ENCODE results near the gene HECW1. TPM values are rescaled to one million over a fixed set of nuclear protein-coding genes. Genes with fewer than 3 reads are reported as not detected.

HECW1 gene
- total and polyA plus RNA-seq, 8 donors: 0.29 to 5.1 (median 3.2) TPM

DNA sequence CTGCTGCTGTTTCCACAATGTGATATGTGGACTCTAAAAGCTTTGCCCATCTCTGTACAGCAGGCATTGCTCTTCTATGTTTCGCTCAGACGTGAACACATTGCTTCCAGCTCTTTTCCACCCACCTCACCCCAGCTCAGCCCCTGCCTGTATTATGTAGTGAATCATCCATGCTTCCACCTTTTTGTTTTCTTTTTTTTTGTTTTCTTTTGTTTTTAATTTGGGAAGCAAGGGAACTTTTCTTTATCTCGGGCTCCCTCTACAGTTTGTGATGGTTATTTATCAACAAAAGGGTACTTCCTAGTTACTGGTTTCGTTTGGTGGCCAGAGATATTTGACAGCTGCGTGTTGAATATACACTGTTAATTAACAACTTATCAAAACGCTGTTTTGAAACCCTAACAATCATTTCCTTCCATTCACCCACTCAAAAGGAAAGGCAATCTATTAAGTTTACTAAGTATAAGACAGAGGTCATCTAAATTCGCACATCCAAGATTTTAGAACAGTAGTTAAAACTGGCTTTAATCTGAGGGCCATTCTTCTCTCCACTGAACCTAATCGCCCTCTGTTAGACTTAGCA, 342.6 kb downstream of the HECW1 start:
- ATAC-seq (peak; percentile 60), DNase-seq (peak in 1 of 4 donors; percentile 41)
- H3K4me1 ChIP-seq: peaks cover 0 to 4% of the 10 kb centered on the region in 2 donors
- H3K36me3 ChIP-seq: no peaks in the 10 kb centered on the region
- TF ChIP-seq, protein P1, sequence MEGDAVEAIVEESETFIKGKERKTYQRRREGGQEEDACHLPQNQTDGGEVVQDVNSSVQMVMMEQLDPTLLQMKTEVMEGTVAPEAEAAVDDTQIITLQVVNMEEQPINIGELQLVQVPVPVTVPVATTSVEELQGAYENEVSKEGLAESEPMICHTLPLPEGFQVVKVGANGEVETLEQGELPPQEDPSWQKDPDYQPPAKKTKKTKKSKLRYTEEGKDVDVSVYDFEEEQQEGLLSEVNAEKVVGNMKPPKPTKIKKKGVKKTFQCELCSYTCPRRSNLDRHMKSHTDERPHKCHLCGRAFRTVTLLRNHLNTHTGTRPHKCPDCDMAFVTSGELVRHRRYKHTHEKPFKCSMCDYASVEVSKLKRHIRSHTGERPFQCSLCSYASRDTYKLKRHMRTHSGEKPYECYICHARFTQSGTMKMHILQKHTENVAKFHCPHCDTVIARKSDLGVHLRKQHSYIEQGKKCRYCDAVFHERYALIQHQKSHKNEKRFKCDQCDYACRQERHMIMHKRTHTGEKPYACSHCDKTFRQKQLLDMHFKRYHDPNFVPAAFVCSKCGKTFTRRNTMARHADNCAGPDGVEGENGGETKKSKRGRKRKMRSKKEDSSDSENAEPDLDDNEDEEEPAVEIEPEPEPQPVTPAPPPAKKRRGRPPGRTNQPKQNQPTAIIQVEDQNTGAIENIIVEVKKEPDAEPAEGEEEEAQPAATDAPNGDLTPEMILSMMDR (IDR thresholded peaks at IDR 0.05): peak; percentile 11 to 30
- no peak overlapping the region for H3K27ac ChIP-seq
- H3K9me3 ChIP-seq: no peaks in the 10 kb centered on the region
- H3K27me3 ChIP-seq: no peaks in the 10 kb centered on the region
- H3K4me3 ChIP-seq: no peak overlapping the region
- intact Hi-C loops (cut with DNase I): no loop called here

DNA sequence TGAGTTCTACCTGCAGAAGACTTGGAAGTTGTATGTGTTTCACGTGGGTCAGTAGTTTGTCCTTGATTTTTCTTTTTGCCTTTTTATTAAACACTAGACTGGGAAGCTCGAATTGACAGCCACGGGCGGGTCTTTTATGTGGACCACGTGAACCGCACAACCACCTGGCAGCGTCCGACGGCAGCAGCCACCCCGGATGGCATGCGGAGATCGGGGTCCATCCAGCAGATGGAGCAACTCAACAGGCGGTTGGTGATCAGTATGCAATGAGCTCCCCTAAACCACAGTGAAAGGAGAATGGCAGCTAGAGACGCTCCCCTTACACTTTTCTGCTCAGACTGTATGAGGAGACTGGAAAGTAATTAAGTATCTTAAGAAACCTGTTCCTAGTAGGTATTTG, 343.8 kb downstream of the HECW1 start:
- no peaks in the 10 kb centered on the region for H3K27me3 ChIP-seq
- intact Hi-C loops (cut with DNase I): no loop called here
- TF ChIP-seq, protein P1 (IDR thresholded peaks at IDR 0.05): no peak
- ATAC-seq (peak; percentile 35), DNase-seq (no peak)
- no peak overlapping the region for H3K27ac ChIP-seq
- H3K36me3 ChIP-seq: no peaks in the 10 kb centered on the region
- H3K9me3 ChIP-seq: no peaks in the 10 kb centered on the region
- no peak overlapping the region for H3K4me3 ChIP-seq
- peaks cover 0 to 4% of the 10 kb centered on the region in 2 donors for H3K4me1 ChIP-seq

DNA sequence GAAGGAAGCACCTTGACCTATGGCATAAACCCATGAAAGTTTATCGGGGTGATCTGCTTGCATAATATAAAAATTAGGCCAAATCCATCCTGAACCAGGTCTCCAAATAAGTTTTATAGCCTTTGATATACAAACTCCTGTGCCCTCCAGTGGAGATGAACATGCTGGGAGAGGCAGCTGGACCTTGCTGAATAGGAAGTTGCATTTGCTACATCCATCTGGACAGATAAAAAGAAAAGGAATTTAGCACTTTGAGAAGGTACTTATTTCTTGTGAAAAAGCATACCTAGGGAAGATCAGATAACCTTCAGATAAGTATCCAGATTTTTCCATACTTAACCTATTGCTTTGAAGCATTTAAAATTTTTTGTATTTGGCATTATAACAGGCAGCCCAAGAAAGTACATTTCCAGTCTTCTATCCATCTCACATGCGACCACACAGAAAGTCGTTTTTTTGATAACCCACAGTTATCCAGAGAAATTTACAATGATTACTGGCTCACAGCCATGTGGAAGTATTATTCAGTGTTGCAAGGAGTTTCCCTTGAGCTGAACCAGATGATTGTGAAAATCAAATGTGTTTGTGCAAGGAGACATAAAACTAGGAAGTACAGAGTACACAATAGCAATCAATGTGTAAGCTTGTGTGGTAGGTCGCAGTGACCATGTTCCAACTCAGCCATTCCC, 346.0 kb downstream of the HECW1 start:
- intact Hi-C loops (cut with DNase I): no loop called here
- Histone ChIP-seq H3K9me3 (no peaks in the 10 kb centered on the region), H3K27me3 (no peaks in the 10 kb centered on the region), H3K4me1 (peaks cover 0 to 4% of the 10 kb centered on the region in 2 donors), H3K36me3 (no peaks in the 10 kb centered on the region), H3K4me3 (no peak overlapping the region), H3K27ac (no peak overlapping the region)
- ATAC-seq (no peak), DNase-seq (no peak)
- TF ChIP-seq, protein P1 (IDR thresholded peaks at IDR 0.05): no peak

DNA sequence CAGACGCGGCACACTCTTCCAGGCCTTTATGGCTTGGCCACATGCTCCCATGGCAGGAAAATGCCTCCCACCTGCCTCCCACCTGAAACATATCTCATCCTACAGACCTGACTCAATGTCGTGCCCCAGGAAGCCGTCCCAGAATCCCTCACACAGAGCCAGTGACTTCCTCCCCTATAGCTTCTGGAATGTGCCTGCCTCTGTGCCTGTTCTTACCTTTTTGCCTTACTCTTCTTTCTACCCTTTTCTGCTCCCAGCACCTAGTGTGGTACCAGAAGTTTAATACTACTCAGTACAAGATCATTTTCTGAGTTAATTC, 346.5 kb downstream of the HECW1 start:
- Histone ChIP-seq H3K4me3 (no peak overlapping the region), H3K4me1 (peaks cover 0 to 4% of the 10 kb centered on the region in 2 donors), H3K9me3 (no peaks in the 10 kb centered on the region), H3K36me3 (no peaks in the 10 kb centered on the region), H3K27ac (no peak overlapping the region), H3K27me3 (no peaks in the 10 kb centered on the region)
- intact Hi-C loops (cut with DNase I): no loop called here
- DNase-seq (no peak), ATAC-seq (no peak)
- TF ChIP-seq, protein P1 (IDR thresholded peaks at IDR 0.05): no peak

DNA sequence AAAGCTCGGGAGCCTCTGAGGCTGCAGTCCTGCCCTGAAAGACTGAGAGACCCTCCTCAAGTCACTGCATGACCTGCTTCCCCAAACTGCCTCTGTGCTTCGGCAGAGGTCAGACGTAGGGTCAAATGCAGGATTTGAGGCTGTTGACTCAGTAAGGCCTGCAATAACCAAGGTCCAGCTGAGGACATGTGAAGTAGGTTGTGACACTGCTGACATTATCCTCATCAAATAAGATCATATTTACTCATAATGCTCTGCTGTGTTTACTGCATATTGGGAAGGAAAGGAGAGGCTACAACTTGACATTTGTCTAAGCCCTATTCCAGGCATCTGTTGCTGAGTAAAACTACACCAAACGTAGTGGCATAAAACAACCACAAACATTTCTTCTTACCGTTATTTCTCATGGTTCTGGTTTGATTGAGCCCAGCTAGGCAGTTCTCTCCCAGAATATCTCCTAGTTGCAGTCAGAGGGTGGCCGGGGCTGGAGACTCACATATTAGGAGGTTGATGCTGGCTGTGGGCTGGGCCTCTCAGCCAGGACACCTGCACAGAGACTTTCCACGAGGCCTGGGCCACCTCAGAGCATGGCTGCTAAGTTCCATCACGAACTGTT, 348.4 kb downstream of the HECW1 start:
- intact Hi-C loops (cut with DNase I): no loop called here

More for the DNA sequence above, 348.4 kb downstream of the HECW1 start:
- Histone ChIP-seq H3K4me1 (peaks cover 0 to 4% of the 10 kb centered on the region in 2 donors), H3K27ac (no peak overlapping the region), H3K9me3 (no peaks in the 10 kb centered on the region), H3K36me3 (no peaks in the 10 kb centered on the region), H3K4me3 (no peak overlapping the region), H3K27me3 (no peaks in the 10 kb centered on the region)
- DNase-seq: no peak
- TF ChIP-seq, protein P1 (IDR thresholded peaks at IDR 0.05): no peak
- ATAC-seq: no peak

Measured in left lung (tissue), 10 donors.